Liver (tissue), 3 donors: ENCODE data around the gene DHRS4.
"Not testable (repeated sequence)": the region's sequence is repeated elsewhere in the genome, so short reads cannot be mapped to it uniquely, and the experiment has no call there.

Source experiments
- CTCF ChIP-seq: fragments of 150-350 bp; IDR thresholded peaks from 2 replicates; pipeline ENCODE4 v1.5.1; 2017; ENCODE audit warnings: improper control_type of control experiment, low read depth, low read length; ENCODE audit not compliant: missing input control
- EGR1 ChIP-seq, 2 donors: IDR thresholded peaks; 2 replicates each; pipeline ENCODE4 v1.6.1; 2016 to 2018; ENCODE audit warnings: antibody characterized with exemption in 2 of 2, low read depth in 2 of 2
- FOXA2 ChIP-seq: IDR thresholded peaks from 2 replicates; pipeline ENCODE4 v1.6.1; 2016; ENCODE audit warnings: antibody characterized with exemption
- GABPA ChIP-seq, 2 donors: IDR thresholded peaks in 1 of 2; conservative IDR thresholded peaks in 1 of 2; 2 replicates each; pipeline ENCODE4 v1.6.1; 2016; ENCODE audit warnings: antibody characterized with exemption in 2 of 2, mild to moderate bottlenecking in 1 of 2, moderate library complexity in 1 of 2
- HNF4G ChIP-seq: IDR thresholded peaks from 2 replicates; pipeline ENCODE4 v1.6.1; 2016; ENCODE audit warnings: antibody characterized with exemption
- JUND ChIP-seq, 2 donors: IDR thresholded peaks; 2 replicates each; pipeline ENCODE4 v1.6.1; 2016; ENCODE audit warnings: antibody characterized with exemption in 2 of 2
- MAX ChIP-seq: IDR thresholded peaks from 2 replicates; pipeline ENCODE4 v1.6.1; 2016; ENCODE audit warnings: antibody characterized with exemption
- NR2F2 ChIP-seq: IDR thresholded peaks from 2 replicates; pipeline ENCODE4 v1.6.1; 2016; ENCODE audit warnings: antibody characterized with exemption
- RAD21 ChIP-seq, 2 donors: IDR thresholded peaks; 2 replicates each; pipeline ENCODE4 v1.6.1; 2016; ENCODE audit warnings: antibody characterized with exemption in 2 of 2, mild to moderate bottlenecking in 2 of 2
- REST ChIP-seq: IDR thresholded peaks from 2 replicates; pipeline ENCODE4 v1.6.1; 2016; ENCODE audit warnings: antibody characterized with exemption, mild to moderate bottlenecking
- SP1 ChIP-seq: IDR thresholded peaks from 2 replicates; pipeline ENCODE4 v1.6.1; 2018; ENCODE audit warnings: antibody characterized with exemption, mild to moderate bottlenecking
- TAF1 ChIP-seq: conservative IDR thresholded peaks from 2 replicates; pipeline ENCODE4 v1.6.1; 2016; ENCODE audit warnings: antibody characterized with exemption, mild to moderate bottlenecking
- YY1 ChIP-seq: IDR thresholded peaks from 2 replicates; pipeline ENCODE4 v1.6.1; 2016; ENCODE audit warnings: antibody characterized with exemption, mild to moderate bottlenecking
- ZBTB33 ChIP-seq: IDR thresholded peaks from 2 replicates; pipeline ENCODE4 v1.6.1; 2016; ENCODE audit warnings: antibody characterized with exemption
- donor health status: healthy.
- donor health status: healthy.

- TF ChIP-seq CTCF; JUND (IDR thresholded peaks at IDR 0.05); REST; MAX; FOXA2; TAF1; RAD21 (IDR thresholded peaks at IDR 0.05); YY1; SP1; EGR1 (IDR thresholded peaks at IDR 0.05; ENCODE audit: low read depth in 2 of 2); NR2F2; GABPA (IDR thresholded peaks at IDR 0.05 in 1 of 2, conservative IDR thresholded peaks at IDR 0.05 in 1 of 2); HNF4G; ZBTB33: not testable (repeated sequence)
Observed at GRCh38 chr14:24015745-24016144, 62.2 kb downstream of the DHRS4 start.
